HG03575 (cell line): ENCODE measurements around the gene OR51F2.
"Not testable (repeated sequence)": the region's sequence is repeated elsewhere in the genome, so short reads cannot be mapped to it uniquely, and the experiment has no call there.

ENCODE experiments used
- ATAC-seq: cut with Tn5 transposase; IDR thresholded peaks from one replicate; pipeline ENCODE4 v1.9.1; 2021; ENCODE audit not compliant: unreplicated experiment, insufficient number of reproducible peaks, low FRiP score; ENCODE audit errors: extremely low read depth

OR51F2 gene

GRCh38 chr11:4821021-4821420 lies at the start of gene OR51F2:
Gene OR51F2 (plus strand): TSS chr11:4821321. CDS start chr11:4821422, 101 bp downstream.
- ATAC-seq: no peak

GRCh38 chr11:4782454-4782853 lies 38.7 kb upstream of the OR51F2 start:
- no peak for ATAC-seq

GRCh38 chr11:4797206-4797605 lies 23.9 kb upstream of the OR51F2 start:
- ATAC-seq: no peak

- ATAC-seq: no peak
Measured at GRCh38 chr11:4798427-4799183, 22.5 kb upstream of the OR51F2 start.

- ATAC-seq: not testable (repeated sequence)
Measured at GRCh38 chr11:4801316-4801715, 19.8 kb upstream of the OR51F2 start.

- no peak for ATAC-seq
Measured at GRCh38 chr11:4804280-4804679, 16.8 kb upstream of the OR51F2 start, which contains the start of gene OR52R1. Gene OR52R1 (minus strand): TSS chr11:4804380. CDS start chr11:4804380, 0 bp downstream.

GRCh38 chr11:4808476-4808875 lies 12.6 kb upstream of the OR51F2 start:
- ATAC-seq: no peak

- no peak for ATAC-seq
Measured at GRCh38 chr11:4809246-4809645, 11.9 kb upstream of the OR51F2 start.

GRCh38 chr11:4825132-4825531 lies 4.0 kb downstream of the OR51F2 start:
- no peak for ATAC-seq

GRCh38 chr11:4826425-4826824 lies 5.3 kb downstream of the OR51F2 start:
- no peak for ATAC-seq

- ATAC-seq: no peak
Measured at GRCh38 chr11:4830346-4830745, 9.2 kb downstream of the OR51F2 start.

GRCh38 chr11:4830909-4831308 lies 9.8 kb downstream of the OR51F2 start:
- ATAC-seq: no peak

- ATAC-seq: no peak
Measured at GRCh38 chr11:4839851-4840549, 18.9 kb downstream of the OR51F2 start.

- ATAC-seq: no peak
Measured at GRCh38 chr11:4848908-4849532, 27.9 kb downstream of the OR51F2 start, which contains the start of gene OR51S1. Gene OR51S1 (minus strand): TSS chr11:4849208. CDS start chr11:4849208, 0 bp downstream.

GRCh38 chr11:4851033-4851432 lies 29.9 kb downstream of the OR51F2 start:
- no peak for ATAC-seq

GRCh38 chr11:4854286-4854685 lies 33.2 kb downstream of the OR51F2 start:
- not testable (repeated sequence) for ATAC-seq

- no peak for ATAC-seq
Measured at GRCh38 chr11:4862447-4863236, 41.5 kb downstream of the OR51F2 start.

GRCh38 chr11:4863876-4864275 lies 42.8 kb downstream of the OR51F2 start:
- no peak for ATAC-seq

GRCh38 chr11:4865855-4866254 lies 44.7 kb downstream of the OR51F2 start:
- no peak for ATAC-seq
